ENCODE measurements around the gene TANGO2. TPM values are rescaled to one million over a fixed set of nuclear protein-coding genes. Genes with fewer than 3 reads are reported as not detected.

TANGO2 gene
- total and polyA plus RNA-seq, 9 donors = 11.0 to 17.5 (median 13.3) TPM

DNA sequence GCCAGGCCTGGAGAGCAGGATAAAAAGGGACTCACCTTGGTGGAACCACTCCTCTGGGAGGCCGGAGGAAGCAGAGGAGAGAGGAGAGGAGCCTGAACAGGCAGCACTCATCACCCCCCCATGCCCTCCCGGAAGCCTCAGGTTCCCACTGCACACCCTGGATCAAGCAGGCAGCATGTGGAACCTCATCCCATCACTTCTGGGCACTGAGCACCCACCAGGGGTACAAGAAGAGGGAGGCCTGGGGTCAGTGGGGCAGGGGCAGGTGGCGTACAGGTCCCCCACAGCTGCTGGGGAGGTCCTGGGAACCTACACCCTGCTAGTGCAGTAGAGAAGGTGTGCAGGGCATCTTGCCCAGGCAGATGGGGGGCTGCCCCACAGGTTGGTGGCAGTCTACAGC is 44.2 kb upstream of the TANGO2 start:
- Histone ChIP-seq H3K36me3 (no peaks in the 10 kb centered on the region), H3K27me3 (no peaks in the 10 kb centered on the region), H3K4me3 (no peak overlapping the region), H3K9me3 (no peaks in the 10 kb centered on the region), H3K4me1 (ENCODE audit: insufficient read depth) (no peaks in the 10 kb centered on the region), H3K27ac (no peak overlapping the region)
- intact Hi-C loops (cut with DNase I) = loop anchor here in 2 of 4 donors (5.0 to 10.0 kb wide), 3 partner anchors 41 to 428 kb away; partner anchors contain the start of gene ARVCF (in 1 of the 2)
- no peak for DNase-seq
- WGBS, 3 donors = 84 to 100% (median 100%) methylated on average over 3 of the region's 3 CpGs
- TF ChIP-seq POLR2A (IDR thresholded peaks at IDR 0.05) (no peak), EP300 (IDR thresholded peaks at IDR 0.05) (no peak)
- TF ChIP-seq, protein P1, sequence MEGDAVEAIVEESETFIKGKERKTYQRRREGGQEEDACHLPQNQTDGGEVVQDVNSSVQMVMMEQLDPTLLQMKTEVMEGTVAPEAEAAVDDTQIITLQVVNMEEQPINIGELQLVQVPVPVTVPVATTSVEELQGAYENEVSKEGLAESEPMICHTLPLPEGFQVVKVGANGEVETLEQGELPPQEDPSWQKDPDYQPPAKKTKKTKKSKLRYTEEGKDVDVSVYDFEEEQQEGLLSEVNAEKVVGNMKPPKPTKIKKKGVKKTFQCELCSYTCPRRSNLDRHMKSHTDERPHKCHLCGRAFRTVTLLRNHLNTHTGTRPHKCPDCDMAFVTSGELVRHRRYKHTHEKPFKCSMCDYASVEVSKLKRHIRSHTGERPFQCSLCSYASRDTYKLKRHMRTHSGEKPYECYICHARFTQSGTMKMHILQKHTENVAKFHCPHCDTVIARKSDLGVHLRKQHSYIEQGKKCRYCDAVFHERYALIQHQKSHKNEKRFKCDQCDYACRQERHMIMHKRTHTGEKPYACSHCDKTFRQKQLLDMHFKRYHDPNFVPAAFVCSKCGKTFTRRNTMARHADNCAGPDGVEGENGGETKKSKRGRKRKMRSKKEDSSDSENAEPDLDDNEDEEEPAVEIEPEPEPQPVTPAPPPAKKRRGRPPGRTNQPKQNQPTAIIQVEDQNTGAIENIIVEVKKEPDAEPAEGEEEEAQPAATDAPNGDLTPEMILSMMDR (IDR thresholded peaks at IDR 0.05) = no peak

DNA sequence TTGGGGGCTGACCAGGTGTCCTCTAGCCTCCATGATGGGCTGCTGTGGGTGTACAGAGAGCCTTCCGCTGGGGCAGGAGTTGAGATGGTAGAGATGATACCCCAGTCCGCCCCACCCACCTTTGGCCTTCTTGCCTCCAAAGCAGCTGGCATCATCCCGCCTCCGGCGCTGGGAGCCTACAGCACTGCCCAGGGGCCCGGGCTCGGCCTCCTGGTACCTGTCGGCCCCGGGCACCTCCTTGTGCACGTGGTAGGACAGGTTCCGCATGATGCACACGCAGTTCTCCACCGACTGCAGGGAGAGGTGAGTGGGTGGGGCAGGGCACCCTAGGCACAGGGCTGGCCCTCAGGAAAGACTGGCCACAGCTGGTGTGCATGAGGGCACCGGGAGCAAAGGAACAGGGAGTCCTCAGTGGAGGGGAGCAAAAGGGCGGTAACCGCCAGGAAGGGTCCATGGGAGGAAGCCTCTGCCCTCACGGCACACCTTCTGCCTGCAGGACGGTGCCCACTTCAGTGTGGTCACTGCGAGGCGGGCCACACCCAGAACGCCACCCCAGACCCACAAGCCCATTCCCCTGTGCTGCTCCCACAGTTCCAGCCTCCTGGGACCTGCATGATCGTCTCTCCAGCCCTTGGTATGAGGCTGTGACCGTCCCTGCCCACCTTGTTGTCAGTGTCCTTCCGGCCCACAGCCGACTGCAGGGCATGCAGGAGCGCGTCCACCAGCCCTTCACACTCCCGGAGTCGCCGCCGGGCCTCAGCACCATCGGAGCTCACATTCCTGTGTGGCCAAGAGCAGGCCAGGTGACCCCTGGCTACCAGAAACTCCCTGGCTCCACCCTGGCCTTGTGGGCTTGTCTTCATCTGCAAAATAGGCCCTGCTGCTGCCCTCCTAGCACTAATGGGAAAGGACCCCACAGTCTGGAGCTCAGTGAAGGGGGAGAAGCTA is 43.3 kb upstream of the TANGO2 start:
- Histone ChIP-seq H3K9me3 (no peaks in the 10 kb centered on the region), H3K4me3 (no peak overlapping the region), H3K27me3 (no peaks in the 10 kb centered on the region), H3K27ac (no peak overlapping the region), H3K4me1 (ENCODE audit: insufficient read depth) (no peaks in the 10 kb centered on the region), H3K36me3 (no peaks in the 10 kb centered on the region)
- 89 to 92% (median 90%) methylated on average over 32 of the region's 32 CpGs for WGBS, 3 donors
- TF ChIP-seq POLR2A (IDR thresholded peaks at IDR 0.05) (no peak), EP300 (IDR thresholded peaks at IDR 0.05) (no peak)
- TF ChIP-seq, protein P1 (IDR thresholded peaks at IDR 0.05) = no peak
- intact Hi-C loops (cut with DNase I) = loop anchor here in 2 of 4 donors (5.0 to 10.0 kb wide), 3 partner anchors 40 to 427 kb away; partner anchors contain the start of gene ARVCF (in 1 of the 2)
- DNase-seq = no peak

DNA sequence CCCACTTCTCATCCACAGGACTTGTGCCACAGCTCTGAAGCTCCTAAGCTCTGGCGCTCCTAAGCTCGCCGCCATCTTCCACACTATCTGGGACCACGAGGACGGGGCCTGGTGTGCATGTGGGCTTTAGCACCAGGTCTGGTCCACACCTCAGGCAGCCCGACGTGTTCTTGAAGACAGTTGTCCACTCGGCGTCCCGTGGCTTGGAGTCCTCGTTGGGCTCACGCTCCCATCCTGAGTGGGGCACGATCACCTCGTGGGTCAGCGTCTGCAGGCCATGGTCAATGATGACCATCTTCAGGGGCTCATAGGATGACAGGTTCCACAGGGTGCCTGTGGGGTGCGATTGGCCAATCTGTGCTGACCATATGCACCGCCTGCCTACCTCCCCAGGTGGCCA is 42.2 kb upstream of the TANGO2 start:
- TF ChIP-seq, protein P1 (IDR thresholded peaks at IDR 0.05) = no peak
- TF ChIP-seq EP300 (IDR thresholded peaks at IDR 0.05) = no peak
- TF ChIP-seq POLR2A (IDR thresholded peaks at IDR 0.05) = no peak
- DNase-seq = no peak
- Histone ChIP-seq H3K27me3 (no peaks in the 10 kb centered on the region), H3K9me3 (no peaks in the 10 kb centered on the region), H3K4me3 (no peak overlapping the region), H3K4me1 (ENCODE audit: insufficient read depth) (no peaks in the 10 kb centered on the region), H3K36me3 (no peaks in the 10 kb centered on the region), H3K27ac (no peak overlapping the region)
- WGBS, 3 donors = 94 to 98% (median 95%) methylated on average over 17 of the region's 17 CpGs
- intact Hi-C loops (cut with DNase I) = loop anchor here in 2 of 4 donors (5.0 to 10.0 kb wide), 3 partner anchors 39 to 426 kb away; partner anchors contain the start of gene ARVCF (in 1 of the 2)

DNA sequence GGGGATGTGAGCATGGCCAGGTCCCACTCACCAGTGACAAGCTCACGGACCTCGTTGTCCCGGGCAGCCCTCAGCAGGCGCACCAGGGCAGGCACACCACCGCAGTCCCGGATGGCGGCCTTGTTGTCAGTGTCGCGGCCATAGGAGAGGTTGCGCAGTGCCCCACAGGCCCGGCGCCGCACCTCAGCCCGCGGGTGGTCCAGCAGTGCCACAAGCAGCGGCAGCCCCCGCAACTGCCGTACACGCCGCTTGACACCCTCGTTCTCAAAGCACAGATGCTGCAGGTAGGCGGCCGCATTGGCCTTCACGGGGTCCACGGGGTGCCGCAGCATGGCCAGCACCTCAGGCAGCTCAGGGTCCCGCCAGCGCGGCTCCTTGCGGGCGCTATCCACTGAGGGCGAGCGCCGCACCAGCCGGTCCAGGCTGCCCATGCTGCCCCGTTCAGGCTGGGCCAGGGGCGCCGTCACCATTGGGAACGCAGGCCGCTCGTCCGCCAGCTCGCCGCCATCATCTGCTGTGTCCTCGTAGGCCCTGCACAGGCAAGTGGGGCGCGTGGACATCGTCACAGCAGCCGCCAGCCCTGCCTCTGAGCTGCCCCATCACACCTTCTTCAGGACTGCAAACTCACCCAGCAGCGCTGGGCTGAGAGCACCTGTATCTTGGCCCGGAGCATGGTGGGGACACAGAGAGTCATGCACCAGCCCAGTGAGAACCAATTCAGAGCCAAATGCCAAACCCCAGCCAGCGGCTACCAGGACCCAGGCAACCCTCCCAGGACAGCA is 41.0 kb upstream of the TANGO2 start:
- intact Hi-C loops (cut with DNase I) = loop anchor here in 2 of 4 donors (5.0 to 10.0 kb wide), 3 partner anchors 37 to 425 kb away; partner anchors contain the start of gene ARVCF (in 1 of the 2)
- no peaks in the 10 kb centered on the region for H3K36me3 ChIP-seq
- WGBS, 3 donors = 92 to 95% (median 93%) methylated on average over 40 to 52 of the region's 52 CpGs
- no peak overlapping the region for H3K4me3 ChIP-seq
- H3K27me3 ChIP-seq = no peaks in the 10 kb centered on the region
- no peak for DNase-seq
- no peak overlapping the region for H3K27ac ChIP-seq
- no peaks in the 10 kb centered on the region for H3K4me1 ChIP-seq (ENCODE audit: insufficient read depth)
- TF ChIP-seq POLR2A (IDR thresholded peaks at IDR 0.05) = no peak
- no peaks in the 10 kb centered on the region for H3K9me3 ChIP-seq
